T47D (cell line): ENCODE data around the gene FERMT1.
"Not testable (repeated sequence)": the region's sequence is repeated elsewhere in the genome, so short reads cannot be mapped to it uniquely, and the experiment has no call there.

Source experiments
- DNase-seq, 2 experiments: peaks; one replicate each; pipeline versions ENCODE4 v3.0.0 to v3.0.0-alpha.2; 2011 to 2012; ENCODE audit warnings: low read depth in 1 of 2, low spot score in 1 of 2
- JUND ChIP-seq: IDR thresholded peaks from 2 replicates; pipeline ENCODE4 v1.6.1; 2012; ENCODE audit warnings: low read depth
- in situ Hi-C: cut with HindIII; loops from 2 replicates; pipeline ENCODE4 v1.10.0; 2016; ENCODE audit warnings: low sequenced_read_pairs, low pct_unique_long_range_greater_than_20kb

FERMT1 gene

GRCh38 chr20:6055981-6056569, 66.8 kb downstream of the FERMT1 start:
- DNase-seq = peak in 1 of 2 experiments; percentile 41
- in situ Hi-C loops = no loop called here
- no peak for TF ChIP-seq JUND

- DNase-seq = no peak
- in situ Hi-C loops = no loop called here
- no peak for TF ChIP-seq JUND
These were observed 67.6 kb downstream of the FERMT1 start for GRCh38 chr20:6055161-6055783.

- in situ Hi-C loops, DNase-seq: not testable (repeated sequence)
These were observed 68.2 kb downstream of the FERMT1 start for GRCh38 chr20:6054689-6055051.

- in situ Hi-C loops = no loop called here
- peak; percentile 71 to 74 for DNase-seq
- TF ChIP-seq JUND = no peak
These were observed 68.8 kb downstream of the FERMT1 start, which contains the start of gene LRRN4 for GRCh38 chr20:6053776-6054688. Gene LRRN4, minus strand, starts transcription at chr20:6054060. Its CDS starts 1,261 bp downstream, at chr20:6052799.

DNA sequence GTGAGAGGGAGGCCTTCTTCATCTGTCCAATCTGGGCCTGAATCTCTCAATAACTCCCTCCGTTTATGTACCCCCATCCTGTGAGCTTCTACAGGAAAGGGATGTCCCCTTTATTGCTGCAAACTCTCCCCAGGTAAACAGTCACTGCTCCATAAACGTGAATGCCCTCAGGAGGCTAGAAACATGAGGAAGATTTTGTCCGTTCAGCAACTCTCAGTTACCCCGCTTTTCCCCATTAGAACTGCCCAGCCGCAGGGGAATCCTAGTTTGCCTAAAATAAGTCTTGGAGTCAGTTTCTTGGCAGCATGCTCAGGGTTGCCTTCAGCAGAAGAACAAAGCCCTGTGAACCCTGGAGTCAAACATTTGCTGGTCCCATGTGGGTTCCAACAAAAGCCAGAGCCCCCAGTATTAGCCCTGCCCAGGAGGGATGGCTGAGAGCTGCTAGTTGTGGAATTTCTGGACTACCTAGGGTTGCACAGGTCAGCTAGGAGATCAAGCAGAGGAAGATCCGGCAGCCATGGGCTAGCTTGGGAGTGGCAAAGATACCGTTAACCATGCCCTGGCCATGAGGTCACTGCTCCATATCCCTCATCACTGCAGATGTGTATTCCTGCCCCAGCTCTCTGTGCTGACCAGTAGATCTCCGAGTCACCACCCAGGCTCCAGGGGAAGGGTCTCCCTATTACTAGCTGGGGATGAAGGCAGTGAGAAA, 69.6 kb downstream of the FERMT1 start:
- DNase-seq = no peak
- TF ChIP-seq JUND = no peak
- in situ Hi-C loops = no loop called here

DNA sequence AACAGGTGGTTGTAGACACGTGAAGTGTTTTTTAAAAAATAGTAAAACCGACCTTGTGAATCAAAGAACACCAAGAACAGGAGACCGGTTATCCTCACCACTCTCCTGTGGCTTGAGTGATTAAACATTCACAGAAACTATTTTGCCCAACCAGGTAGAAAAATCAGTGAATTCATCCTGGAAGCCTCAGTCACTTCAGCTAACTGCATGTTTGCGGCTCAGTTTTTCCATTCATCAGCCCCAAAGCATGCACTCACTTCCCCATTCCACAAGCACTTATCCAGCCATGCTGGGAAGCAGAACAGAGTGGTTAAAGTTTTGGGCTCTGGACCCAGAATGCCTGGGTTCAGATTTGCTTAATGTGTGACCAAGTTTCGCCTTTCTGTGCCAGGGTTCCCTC, 71.3 kb downstream of the FERMT1 start:
- TF ChIP-seq JUND = no peak
- no peak for DNase-seq
- in situ Hi-C loops = no loop called here

DNA sequence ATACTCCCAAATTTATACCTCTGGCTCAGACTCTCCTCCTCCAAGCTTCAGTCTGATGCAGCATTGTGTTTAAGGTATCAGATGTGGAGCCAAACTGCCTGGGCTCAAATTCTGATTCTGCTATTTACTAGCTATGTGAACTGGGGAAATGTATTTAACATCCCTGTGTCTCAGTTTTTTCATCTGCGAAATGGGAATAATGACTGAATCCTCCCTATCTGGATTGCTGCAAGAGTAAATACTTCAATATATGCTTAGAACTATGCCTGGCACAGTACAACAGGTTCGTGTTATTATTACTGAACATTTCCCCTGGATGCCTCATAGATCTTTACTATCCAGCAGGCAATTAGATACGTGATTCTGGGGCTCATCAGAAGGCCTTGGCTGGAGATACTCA, 74.4 kb downstream of the FERMT1 start:
- no peak for DNase-seq
- no peak for TF ChIP-seq JUND
- in situ Hi-C loops = no loop called here

GRCh38 chr20:6046432-6046831, 76.4 kb downstream of the FERMT1 start:
- in situ Hi-C loops = no loop called here
- no peak for DNase-seq
- no peak for TF ChIP-seq JUND

DNA sequence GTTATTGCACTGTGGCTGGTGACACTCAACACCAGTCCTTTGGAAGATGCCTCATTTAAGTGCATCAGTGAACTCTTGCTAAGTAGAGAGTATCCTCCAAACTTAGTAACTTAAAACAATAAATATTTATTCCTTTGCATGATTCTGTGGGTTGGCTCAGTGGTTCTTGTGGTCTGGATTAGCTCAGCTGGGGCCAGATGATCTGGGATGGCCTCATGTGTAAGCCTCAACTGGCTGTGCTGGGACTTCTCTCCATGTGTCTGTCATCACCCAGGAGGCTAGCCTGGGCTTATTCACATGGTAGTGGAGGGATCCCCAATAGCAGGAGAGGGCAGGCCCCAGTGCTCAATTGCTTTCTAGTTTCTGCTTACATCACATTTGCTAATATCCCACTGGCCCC, 77.3 kb downstream of the FERMT1 start:
- in situ Hi-C loops = no loop called here
- DNase-seq = no peak
- no peak for TF ChIP-seq JUND

DNA sequence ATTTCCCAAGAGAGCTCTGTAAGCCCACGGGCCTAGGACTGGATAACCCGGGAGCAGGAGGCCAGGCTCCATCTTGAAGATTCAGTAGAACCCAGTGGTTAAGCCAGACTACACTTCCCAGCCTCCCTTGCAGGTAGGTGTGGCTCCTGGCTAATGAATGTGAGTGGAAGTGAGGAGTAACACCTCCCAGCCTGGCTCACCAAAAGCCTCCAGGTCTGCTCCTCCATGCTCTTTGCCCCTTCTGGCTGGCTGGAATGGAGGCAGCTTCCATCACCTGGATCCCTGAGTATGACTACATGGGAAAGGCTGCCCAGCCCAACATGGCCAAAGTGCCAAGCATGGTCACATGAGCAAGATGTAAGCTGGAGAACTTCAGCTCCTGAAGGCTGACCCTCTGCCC, 78.7 kb downstream of the FERMT1 start:
- in situ Hi-C loops = no loop called here
- TF ChIP-seq JUND = no peak
- DNase-seq = peak in 1 of 2 experiments; percentile 30

DNA sequence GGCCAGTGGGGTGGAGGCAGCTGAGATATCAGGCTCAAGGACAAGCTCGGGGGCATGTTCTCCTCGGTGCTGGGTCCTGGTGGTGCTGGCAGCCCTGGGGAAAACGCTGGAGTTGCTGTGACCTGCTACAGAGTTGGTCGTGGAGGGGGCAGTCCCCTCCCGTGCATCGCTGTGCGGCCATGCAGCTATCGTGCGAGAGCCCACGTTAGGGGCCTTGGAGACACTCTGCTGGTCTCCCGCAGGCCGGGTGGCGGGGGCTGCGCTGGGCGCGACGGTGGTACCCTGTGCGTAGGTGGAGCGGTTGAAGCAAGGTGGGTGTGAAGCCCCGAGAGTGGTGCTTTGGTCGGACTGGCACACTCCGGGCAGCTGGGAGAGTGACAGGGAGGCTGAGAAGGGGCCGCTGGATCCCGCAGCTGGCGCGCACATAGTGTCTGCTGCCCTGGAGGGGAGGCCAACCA, 81.0 kb downstream of the FERMT1 start:
- in situ Hi-C loops = no loop called here

More for the DNA sequence above, 81.0 kb downstream of the FERMT1 start:
- no peak for TF ChIP-seq JUND
- DNase-seq = no peak
